HepG2 (cell line): ENCODE data around the gene MIEF2. TPM values are rescaled to one million over a fixed set of nuclear protein-coding genes. Genes with fewer than 3 reads are reported as not detected.

Experiments used
- AKAP8 ChIP-seq: sonication (generic); formaldehyde crosslinking; IDR thresholded peaks from 2 replicates; pipeline ENCODE4 v1.5.1; 2020; ENCODE audit warnings: mild to moderate bottlenecking, missing genetic modification reagents
- ATF5 ChIP-seq: sonication (generic); formaldehyde crosslinking; IDR thresholded peaks from 2 replicates; pipeline ENCODE4 v1.4.0; 2020; ENCODE audit warnings: mild to moderate bottlenecking, low read depth, missing genetic modification reagents
- HINFP ChIP-seq: sonication (generic); formaldehyde crosslinking; IDR thresholded peaks from 2 replicates; pipeline ENCODE4 v1.4.0; 2020; ENCODE audit warnings: low read depth, mild to moderate bottlenecking, missing genetic modification reagents
- IRF9 ChIP-seq: sonication (generic); formaldehyde crosslinking; IDR thresholded peaks from 2 replicates; pipeline ENCODE4 v1.8.0; 2022; ENCODE audit warnings: missing genetic modification reagents, mild to moderate bottlenecking, borderline replicate concordance
- KDM1A ChIP-seq: IDR thresholded peaks from 2 replicates; pipeline ENCODE4 v1.6.1; 2016; ENCODE audit warnings: missing compliant biosample characterization
- PBX2 ChIP-seq: IDR thresholded peaks from 2 replicates; pipeline ENCODE4 v1.6.1; 2016; ENCODE audit warnings: control low read depth
- SOX6 ChIP-seq, 2 experiments: fragments of 450-650 bp in 1 of 2; sonication (generic) in 1 of 2; formaldehyde crosslinking in 1 of 2; IDR thresholded peaks; 2 replicates each; pipeline versions ENCODE4 v1.4.0 to v1.6.1; 2017 to 2020; ENCODE audit warnings: antibody characterized with exemption in 1 of 2, mild to moderate bottlenecking in 1 of 2, missing genetic modification reagents in 1 of 2
- ZFP36L1 ChIP-seq: sonication (generic); formaldehyde crosslinking; IDR thresholded peaks from 2 replicates; pipeline ENCODE4 v1.8.0; 2022; ENCODE audit warnings: mild to moderate bottlenecking, missing genetic modification reagents, moderate library complexity
- ZNF383 ChIP-seq: sonication (generic); formaldehyde crosslinking; IDR thresholded peaks from 2 replicates; pipeline ENCODE4 v1.4.0; 2020; ENCODE audit warnings: missing genetic modification reagents, mild to moderate bottlenecking, borderline replicate concordance
- ZNF407 ChIP-seq: sonication (generic); formaldehyde crosslinking; IDR thresholded peaks from one replicate; pipeline ENCODE4 v1.5.1; 2020; ENCODE audit warnings: mild to moderate bottlenecking, missing genetic modification reagents; ENCODE audit errors: not compliant biosample characterization
- ZNF619 ChIP-seq: sonication (generic); formaldehyde crosslinking; IDR thresholded peaks from 2 replicates; pipeline ENCODE4 v1.4.0; 2020; ENCODE audit warnings: mild to moderate bottlenecking, missing genetic modification reagents
- ZNF652 ChIP-seq: IDR thresholded peaks from 2 replicates; pipeline ENCODE4 v1.6.1; 2016; ENCODE audit warnings: low read depth, borderline replicate concordance
- polyA plus RNA-seq, 8 experiments: library from polyadenylated mRNA; depleted of rRNA in 3 of 8; stranded (reverse) in 7 of 8; unstranded in 1 of 8; fragments of >200 nt; fragmentation: Illumina TruSeq in 4 of 8; extraction: Trizol in 4 of 8; gene quantifications; 2 replicates each; pipeline versions ENCODE4 v1.2.1 to v1.2.3, GENCODE V29; 2011 to 2016; ENCODE audit warnings: low read depth in 4 of 8, missing spikeins in 1 of 8, mixed read lengths in 1 of 8; ENCODE audit not compliant: insufficient read depth in 1 of 8
- total RNA-seq, 5 experiments: library from RNA; depleted of rRNA; stranded (reverse); fragments of >200 nt; fragmentation: Illumina TruSeq; extraction: Trizol; gene quantifications; 2 replicates each; pipeline ENCODE4 v1.2.3, GENCODE V29; 2016; ENCODE audit warnings: low read depth in 1 of 5

Gene MIEF2
- total and polyA plus RNA-seq, 2 of the 13 experiments (the other 11 are each of a cell fraction or from before 2014, with no cell fraction given): 6.0 to 8.0 TPM

- TF ChIP-seq ZNF407 (CRISPR knock-in tag): no peak
- no peak for TF ChIP-seq IRF9 (CRISPR knock-in tag)
- no peak for TF ChIP-seq ZFP36L1 (CRISPR knock-in tag)
- TF ChIP-seq PBX2 (CRISPR knock-in tag): no peak
- peak; percentile 95 for TF ChIP-seq ZNF652 (CRISPR knock-in tag)
- no peak for TF ChIP-seq SOX6 (IDR thresholded peaks at IDR 0.05)
- no peak for TF ChIP-seq SOX6 (CRISPR knock-in tag; IDR thresholded peaks at IDR 0.05)
- no peak for TF ChIP-seq ATF5
- no peak for TF ChIP-seq AKAP8 (CRISPR knock-in tag)
- no peak for TF ChIP-seq ZNF619
- no peak for TF ChIP-seq HINFP (CRISPR knock-in tag)
- no peak for TF ChIP-seq ZNF383
- no peak for TF ChIP-seq KDM1A (CRISPR knock-in tag)
These were observed 2.0 kb upstream of the MIEF2 start, which contains the start of gene FLII (continued) for GRCh38 chr17:18258356-18259038.
